Measurements from ENCODE around the gene ZDHHC9.
A peak's percentile ranks its signal among the peaks of the same experiment; 100 is the strongest.

ZDHHC9 gene

GRCh38 chrX:129823522-129823921, 20.2 kb downstream of the ZDHHC9 start:
- TF ChIP-seq, protein P1, sequence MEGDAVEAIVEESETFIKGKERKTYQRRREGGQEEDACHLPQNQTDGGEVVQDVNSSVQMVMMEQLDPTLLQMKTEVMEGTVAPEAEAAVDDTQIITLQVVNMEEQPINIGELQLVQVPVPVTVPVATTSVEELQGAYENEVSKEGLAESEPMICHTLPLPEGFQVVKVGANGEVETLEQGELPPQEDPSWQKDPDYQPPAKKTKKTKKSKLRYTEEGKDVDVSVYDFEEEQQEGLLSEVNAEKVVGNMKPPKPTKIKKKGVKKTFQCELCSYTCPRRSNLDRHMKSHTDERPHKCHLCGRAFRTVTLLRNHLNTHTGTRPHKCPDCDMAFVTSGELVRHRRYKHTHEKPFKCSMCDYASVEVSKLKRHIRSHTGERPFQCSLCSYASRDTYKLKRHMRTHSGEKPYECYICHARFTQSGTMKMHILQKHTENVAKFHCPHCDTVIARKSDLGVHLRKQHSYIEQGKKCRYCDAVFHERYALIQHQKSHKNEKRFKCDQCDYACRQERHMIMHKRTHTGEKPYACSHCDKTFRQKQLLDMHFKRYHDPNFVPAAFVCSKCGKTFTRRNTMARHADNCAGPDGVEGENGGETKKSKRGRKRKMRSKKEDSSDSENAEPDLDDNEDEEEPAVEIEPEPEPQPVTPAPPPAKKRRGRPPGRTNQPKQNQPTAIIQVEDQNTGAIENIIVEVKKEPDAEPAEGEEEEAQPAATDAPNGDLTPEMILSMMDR (IDR thresholded peaks at IDR 0.05; ENCODE audit: low read depth, low read length), result no peak
- H3K27me3 ChIP-seq, result no peaks in the 10 kb centered on the region
- H3K4me3 ChIP-seq (ENCODE audit: low read depth, low read length), result no peak overlapping the region
- DNase-seq, result no peak
- peaks cover 6% of the 10 kb centered on the region; the same call in 1 of the 2 replicates for H3K36me3 ChIP-seq
- no peaks in the 10 kb centered on the region for H3K9me3 ChIP-seq
- H3K4me1 ChIP-seq, result no peaks in the 10 kb centered on the region

- Histone ChIP-seq H3K9me3 (no peaks in the 10 kb centered on the region), H3K27me3 (no peaks in the 10 kb centered on the region), H3K4me3 (ENCODE audit: low read depth, low read length) (no peak overlapping the region), H3K4me1 (no peaks in the 10 kb centered on the region), H3K36me3 (peaks cover 6% of the 10 kb centered on the region; the same call in 1 of the 2 replicates)
- DNase-seq, result peak; percentile 49
- TF ChIP-seq, protein P1 (IDR thresholded peaks at IDR 0.05; ENCODE audit: low read depth, low read length), result peak; percentile 71
Measured at GRCh38 chrX:129823115-129823514, 20.6 kb downstream of the ZDHHC9 start.

DNA sequence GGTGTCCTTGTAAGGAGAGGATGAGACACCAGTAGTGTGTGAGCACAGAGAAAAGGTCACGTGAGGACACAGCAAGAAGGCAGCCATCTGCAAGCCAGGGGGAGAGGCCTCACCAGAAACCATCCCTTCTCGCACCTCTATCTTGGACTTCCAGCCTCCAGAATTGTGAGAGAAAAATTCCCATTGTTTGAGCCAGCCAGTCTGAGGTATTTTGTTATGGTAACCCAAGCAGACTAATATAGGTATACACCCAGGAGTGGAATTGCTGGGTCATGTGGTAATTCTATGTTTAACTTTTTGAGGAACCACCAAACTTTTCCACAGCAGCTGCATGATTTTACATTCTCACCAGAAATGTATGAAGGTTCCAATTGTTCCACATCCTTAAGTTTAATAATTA, 25.6 kb downstream of the ZDHHC9 start:
- Histone ChIP-seq H3K27me3 (no peaks in the 10 kb centered on the region), H3K36me3 (peaks cover 6% of the 10 kb centered on the region; the same call in 1 of the 2 replicates), H3K4me1 (no peaks in the 10 kb centered on the region), H3K4me3 (ENCODE audit: low read depth, low read length) (no peak overlapping the region), H3K9me3 (no peaks in the 10 kb centered on the region)
- DNase-seq, result no peak
- TF ChIP-seq, protein P1 (IDR thresholded peaks at IDR 0.05; ENCODE audit: low read depth, low read length), result no peak

- Histone ChIP-seq H3K4me1 (no peaks in the 10 kb centered on the region), H3K9me3 (no peaks in the 10 kb centered on the region), H3K27me3 (no peaks in the 10 kb centered on the region), H3K4me3 (ENCODE audit: low read depth, low read length) (no peak overlapping the region), H3K36me3 (no peaks in the 10 kb centered on the region; the same call in 1 of the 2 replicates)
- DNase-seq, result no peak
- TF ChIP-seq, protein P1 (IDR thresholded peaks at IDR 0.05; ENCODE audit: low read depth, low read length), result no peak
Measured at GRCh38 chrX:129813662-129814368, 29.9 kb downstream of the ZDHHC9 start.

DNA sequence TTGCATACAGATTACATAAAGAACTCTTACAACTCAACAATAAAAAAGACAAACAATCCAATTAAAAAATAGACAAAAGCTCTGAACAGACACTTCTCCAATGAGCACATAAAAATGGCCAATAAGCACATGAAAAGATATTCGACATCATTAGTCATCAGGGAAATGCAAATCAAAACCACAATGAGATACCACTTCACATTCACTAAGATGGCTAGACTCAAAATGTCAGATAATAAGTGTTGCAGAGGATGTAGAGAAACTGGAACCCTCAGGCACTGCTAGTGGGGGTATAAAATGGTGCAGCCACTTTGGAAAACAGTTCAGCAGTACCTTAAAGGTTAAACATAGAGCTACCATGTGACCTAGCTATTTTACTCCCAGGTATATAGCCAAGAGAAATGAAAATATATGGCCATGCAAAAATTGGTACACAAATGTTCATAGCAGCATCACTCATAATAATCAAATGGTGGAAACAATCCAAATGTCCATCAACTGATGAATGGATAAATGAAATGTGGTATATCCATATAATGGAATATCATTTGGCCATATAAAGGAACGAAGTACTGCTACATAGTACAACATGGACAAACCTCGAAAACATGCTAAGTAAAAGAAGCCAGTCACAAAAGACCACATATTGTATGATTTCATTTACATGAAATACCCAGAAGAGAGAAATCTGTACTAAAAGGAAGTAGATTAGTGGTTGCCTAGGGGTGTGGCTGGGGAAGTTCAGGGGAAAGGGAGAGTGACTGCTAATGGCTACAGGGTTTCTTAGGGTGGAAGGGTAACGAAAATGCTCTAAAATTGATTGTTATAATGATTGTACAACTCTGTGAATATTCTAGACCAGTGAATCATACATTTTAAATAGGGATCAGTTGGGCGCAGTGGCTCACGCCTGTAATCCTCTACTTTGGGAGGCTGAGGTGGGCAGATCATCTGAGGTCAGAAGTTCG, 34.6 kb downstream of the ZDHHC9 start:
- no peak for DNase-seq
- no peaks in the 10 kb centered on the region for H3K27me3 ChIP-seq
- TF ChIP-seq, protein P1 (IDR thresholded peaks at IDR 0.05; ENCODE audit: low read depth, low read length), result no peak

More for the DNA sequence above, 34.6 kb downstream of the ZDHHC9 start:
- Histone ChIP-seq H3K9me3 (no peaks in the 10 kb centered on the region), H3K36me3 (no peaks in the 10 kb centered on the region; the same call in 1 of the 2 replicates), H3K4me1 (no peaks in the 10 kb centered on the region), H3K4me3 (ENCODE audit: low read depth, low read length) (no peak overlapping the region)

All from BE2C (cell line).